Transverse colon (tissue), 4 donors: ENCODE data around the gene CRACDL. TPM values are rescaled to one million over a fixed set of nuclear protein-coding genes. Genes with fewer than 3 reads are reported as not detected.

Experiments
- DNase-seq: peaks from one replicate; pipeline ENCODE4 v3.0.0-alpha.2; 2019
- H3K27ac ChIP-seq, 4 donors: fragments of 200-600 bp; sonication (generic); 2 replicates each; pipeline ENCODE4 v1.5.1; 2016 to 2018; ENCODE audit warnings: inconsistent platforms in 4 of 4
- H3K27me3 ChIP-seq: fragments of 200-600 bp; sonication (generic); 2 replicates; pipeline ENCODE4 v1.5.1; 2017; ENCODE audit warnings: inconsistent platforms
- H3K36me3 ChIP-seq, 4 donors: fragments of 200-600 bp; sonication (generic); 2 replicates each; pipeline ENCODE4 v1.5.1; 2017 to 2019; ENCODE audit warnings: inconsistent platforms in 4 of 4
- H3K4me1 ChIP-seq, 4 donors: fragments of 200-600 bp; sonication (generic); 2 replicates each; pipeline ENCODE4 v1.5.1; 2017 to 2020; ENCODE audit warnings: inconsistent platforms in 4 of 4
- H3K4me3 ChIP-seq, 4 donors: fragments of 200-600 bp; sonication (generic); 1 replicate in 1 of 4; 2 replicates in 3 of 4; pipeline versions ENCODE4 v1.5.1 to v1.6.1; 2017 to 2019; ENCODE audit warnings: inconsistent platforms in 4 of 4
- H3K9me3 ChIP-seq, 2 donors: fragments of 200-600 bp; sonication (generic); 2 replicates each; pipeline ENCODE4 v1.5.1; 2017 to 2019; ENCODE audit warnings: inconsistent platforms in 2 of 2
- CTCF ChIP-seq, 5 experiments: fragments of 200-600 bp in 3 of 5; fragments of 450-650 bp in 2 of 5; sonication (generic) in 3 of 5; IDR thresholded peaks; 1 replicate in 2 of 5; 2 replicates in 3 of 5; pipeline ENCODE4 v1.5.1; 2016 to 2017; ENCODE audit warnings: antibody characterized with exemption in 5 of 5, inconsistent platforms in 3 of 5, mild to moderate bottlenecking in 2 of 5, moderate library complexity in 1 of 5
- EP300 ChIP-seq: sonication (generic); formaldehyde crosslinking; IDR thresholded peaks from one replicate; pipeline ENCODE4 v1.6.1; 2017; ENCODE audit warnings: antibody characterized with exemption, low read depth
- POLR2A ChIP-seq: fragments of 450-650 bp; IDR thresholded peaks from one replicate; pipeline ENCODE4 v1.6.1; 2016; ENCODE audit warnings: antibody characterized with exemption, mild to moderate bottlenecking, moderate library complexity
- POLR2AphosphoS5 ChIP-seq, 3 donors: sonication (generic); formaldehyde crosslinking; IDR thresholded peaks; one replicate each; pipeline ENCODE4 v1.6.1; 2016; ENCODE audit warnings: antibody characterized with exemption in 3 of 3
- WGBS, 2 donors: methylation state at CpG; one replicate each; pipeline ENCODE4 v1.1.5; 2018; ENCODE audit warnings: low coverage in 1 of 2; 5-methylcytosine and 5-hydroxymethylcytosine counted together
- in situ Hi-C, 4 donors: fragments of 200-750 bp; cut with MboI; loops; one replicate each; pipeline versions ENCODE4 v1.15.0 to v1.15.1; 2017; ENCODE audit warnings: low sequenced_read_pairs in 3 of 4, low pct_ligation_motif_present in 1 of 4, low pct_unique_long_range_greater_than_20kb in 1 of 4
- intact Hi-C: fragments of 100-400 bp; cut with DNase I; formaldehyde crosslinking; loops from one replicate; pipeline ENCODE4 v1.15.1; 2023; ENCODE audit warnings: low total_unique reads
- total RNA-seq, 4 donors: library from RNA; depleted of rRNA; stranded (reverse); fragments of >200 nt; gene quantifications; one replicate each; pipeline ENCODE4 v1.1.0, GENCODE V29; 2016

CRACDL gene
- total RNA-seq, 4 donors from 2014 or later = 15.1 to 21.3 (median 16.9) TPM

GRCh38 chr2:98801921-98802321 lies 134.1 kb downstream of the CRACDL start:
- intact Hi-C loops (no loop called here), in situ Hi-C loops (no loop called here)
- no peak for DNase-seq
- Histone ChIP-seq H3K4me1 (peaks cover 0 to 11% (median 0%) of the 10 kb centered on the region in 4 donors), H3K4me3 (no peak overlapping the region), H3K27me3 (no peaks in the 10 kb centered on the region), H3K27ac (no peak overlapping the region), H3K36me3 (no peaks in the 10 kb centered on the region), H3K9me3 (no peaks in the 10 kb centered on the region)
- TF ChIP-seq CTCF (IDR thresholded peaks at IDR 0.05) (no peak), POLR2AphosphoS5 (IDR thresholded peaks at IDR 0.05) (no peak), POLR2A (no peak), EP300 (no peak)
- 92 to 100% methylated on average over 1 to 13 of the region's 15 CpGs for whole genome bisulfite sequencing, 2 donors

- Histone ChIP-seq H3K27ac (no peak overlapping the region), H3K9me3 (no peaks in the 10 kb centered on the region), H3K4me3 (no peak overlapping the region), H3K36me3 (no peaks in the 10 kb centered on the region), H3K4me1 (peaks cover 0 to 4% (median 0%) of the 10 kb centered on the region in 4 donors), H3K27me3 (no peaks in the 10 kb centered on the region)
- TF ChIP-seq POLR2A (no peak), CTCF (IDR thresholded peaks at IDR 0.05) (no peak), POLR2AphosphoS5 (IDR thresholded peaks at IDR 0.05) (no peak), EP300 (no peak)
- 69% methylated on average over 1 of the region's 1 CpG; no CpG with 5 or more reads in 1 of the 2 donors for WGBS, 2 donors
- in situ Hi-C loops = no loop called here
- no peak for DNase-seq
- intact Hi-C loops = no loop called here
These were observed 134.7 kb downstream of the CRACDL start for GRCh38 chr2:98801286-98801685.

- Histone ChIP-seq H3K27ac (no peak overlapping the region), H3K9me3 (no peaks in the 10 kb centered on the region), H3K36me3 (no peaks in the 10 kb centered on the region), H3K4me3 (no peak overlapping the region), H3K4me1 (no peaks in the 10 kb centered on the region), H3K27me3 (no peaks in the 10 kb centered on the region)
- no peak for DNase-seq
- no peak for TF ChIP-seq CTCF (IDR thresholded peaks at IDR 0.05)
- TF ChIP-seq EP300 = no peak
- TF ChIP-seq POLR2A = no peak
- no peak for TF ChIP-seq POLR2AphosphoS5 (IDR thresholded peaks at IDR 0.05)
- intact Hi-C loops (no loop called here), in situ Hi-C loops (no loop called here)
- WGBS, 2 donors = 87 to 88% methylated on average over 1 to 8 of the region's 8 CpGs
These were observed 135.5 kb downstream of the CRACDL start for GRCh38 chr2:98800330-98801064.

GRCh38 chr2:98799375-98800329 lies 136.4 kb downstream of the CRACDL start:
- no peak overlapping the region for H3K27ac ChIP-seq
- no peaks in the 10 kb centered on the region for H3K36me3 ChIP-seq
- intact Hi-C loops (no loop called here), in situ Hi-C loops (no loop called here)
- no peaks in the 10 kb centered on the region for H3K9me3 ChIP-seq
- no peak overlapping the region for H3K4me3 ChIP-seq
- TF ChIP-seq CTCF (IDR thresholded peaks at IDR 0.05) = no peak
- TF ChIP-seq POLR2A = no peak
- TF ChIP-seq POLR2AphosphoS5 (IDR thresholded peaks at IDR 0.05) = no peak
- TF ChIP-seq EP300 = no peak
- 85 to 92% methylated on average over 6 to 10 of the region's 10 CpGs for whole genome bisulfite sequencing, 2 donors
- H3K27me3 ChIP-seq = no peaks in the 10 kb centered on the region
- no peaks in the 10 kb centered on the region for H3K4me1 ChIP-seq
- DNase-seq = no peak
